Measurements from ENCODE around the gene MYO16.

DNA sequence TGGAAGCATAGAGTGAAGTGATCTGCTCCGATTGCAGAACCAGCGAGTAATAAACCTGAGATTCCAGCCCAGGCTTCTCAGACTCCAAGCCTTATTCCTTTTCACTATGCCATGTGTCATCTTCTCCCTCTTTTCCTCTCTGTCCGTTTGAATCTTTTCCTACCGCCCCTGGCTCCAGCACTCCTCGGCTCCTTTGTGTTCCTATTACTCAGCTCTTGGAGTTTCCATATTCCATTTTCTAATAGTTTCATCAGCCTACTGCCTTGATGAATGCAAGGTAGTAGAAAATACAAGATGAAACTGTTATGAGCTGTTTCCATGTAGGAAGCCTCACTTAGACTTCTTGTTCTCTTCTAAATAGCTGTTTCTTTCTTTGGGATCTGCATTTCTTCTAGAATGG, 138.6 kb downstream of the MYO16 start:
- TF ChIP-seq, protein P1, sequence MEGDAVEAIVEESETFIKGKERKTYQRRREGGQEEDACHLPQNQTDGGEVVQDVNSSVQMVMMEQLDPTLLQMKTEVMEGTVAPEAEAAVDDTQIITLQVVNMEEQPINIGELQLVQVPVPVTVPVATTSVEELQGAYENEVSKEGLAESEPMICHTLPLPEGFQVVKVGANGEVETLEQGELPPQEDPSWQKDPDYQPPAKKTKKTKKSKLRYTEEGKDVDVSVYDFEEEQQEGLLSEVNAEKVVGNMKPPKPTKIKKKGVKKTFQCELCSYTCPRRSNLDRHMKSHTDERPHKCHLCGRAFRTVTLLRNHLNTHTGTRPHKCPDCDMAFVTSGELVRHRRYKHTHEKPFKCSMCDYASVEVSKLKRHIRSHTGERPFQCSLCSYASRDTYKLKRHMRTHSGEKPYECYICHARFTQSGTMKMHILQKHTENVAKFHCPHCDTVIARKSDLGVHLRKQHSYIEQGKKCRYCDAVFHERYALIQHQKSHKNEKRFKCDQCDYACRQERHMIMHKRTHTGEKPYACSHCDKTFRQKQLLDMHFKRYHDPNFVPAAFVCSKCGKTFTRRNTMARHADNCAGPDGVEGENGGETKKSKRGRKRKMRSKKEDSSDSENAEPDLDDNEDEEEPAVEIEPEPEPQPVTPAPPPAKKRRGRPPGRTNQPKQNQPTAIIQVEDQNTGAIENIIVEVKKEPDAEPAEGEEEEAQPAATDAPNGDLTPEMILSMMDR (IDR thresholded peaks at IDR 0.05; ENCODE audit: low read depth, low read length, poor library complexity, severe bottlenecking), result no peak
- TF ChIP-seq EZH2phosphoT487 (IDR thresholded peaks at IDR 0.05; ENCODE audit: borderline replicate concordance, low read length), result no peak
